Stimulated activated CD8-positive, alpha-beta memory T cell treated with anti-CD3 and anti-CD28 coated beads, Interleukin-4, amount 100 ng/mL, for 48 hours (primary cell): ENCODE data around the gene TLX2.

Experiments used
- DNase-seq: peaks from one replicate; pipeline ENCODE4 v3.0.0-alpha.2; 2020

TLX2 gene

GRCh38 chr2:74497777-74498499 is 16.3 kb upstream of the TLX2 start:
- DNase-seq: peak; percentile 66

DNA sequence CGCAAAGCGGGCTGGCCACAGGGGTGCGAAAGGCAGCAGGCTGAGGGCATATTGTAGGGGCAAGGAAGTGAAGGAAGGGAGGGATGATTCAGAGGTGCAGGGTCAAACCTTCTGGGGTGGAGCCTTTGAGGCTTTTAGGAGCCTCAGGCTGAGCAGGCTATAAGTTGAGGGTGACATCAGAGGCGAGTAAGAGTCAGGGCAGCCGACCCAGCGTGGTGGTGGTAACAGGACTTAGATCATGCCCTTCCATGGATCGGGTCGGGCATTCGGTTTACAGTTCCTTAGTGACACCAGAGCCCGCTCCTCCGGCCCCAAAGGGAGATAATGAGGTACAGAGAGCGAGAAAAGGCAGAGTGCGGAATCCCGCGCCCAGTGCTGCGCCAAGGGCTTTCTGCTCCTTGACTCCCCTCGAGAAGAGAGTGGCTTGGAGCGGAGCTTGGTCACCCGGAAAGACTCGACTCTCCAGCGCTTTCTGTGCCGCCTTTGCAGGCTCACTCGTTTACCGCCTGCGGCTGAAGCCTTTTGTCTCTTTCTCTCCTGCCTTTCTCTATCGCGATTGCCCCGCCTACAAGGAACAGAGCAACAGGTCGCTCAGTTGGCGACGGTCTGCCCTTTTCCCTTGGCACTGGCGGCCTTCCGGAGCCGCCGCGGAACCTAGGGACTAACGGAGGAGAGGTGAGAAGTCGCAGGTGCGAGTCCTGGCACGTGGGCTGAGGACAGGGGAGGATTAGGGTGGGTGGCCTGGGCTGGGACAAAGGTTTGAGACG is 15.6 kb upstream of the TLX2 start:
- peak; percentile 60 for DNase-seq

DNA sequence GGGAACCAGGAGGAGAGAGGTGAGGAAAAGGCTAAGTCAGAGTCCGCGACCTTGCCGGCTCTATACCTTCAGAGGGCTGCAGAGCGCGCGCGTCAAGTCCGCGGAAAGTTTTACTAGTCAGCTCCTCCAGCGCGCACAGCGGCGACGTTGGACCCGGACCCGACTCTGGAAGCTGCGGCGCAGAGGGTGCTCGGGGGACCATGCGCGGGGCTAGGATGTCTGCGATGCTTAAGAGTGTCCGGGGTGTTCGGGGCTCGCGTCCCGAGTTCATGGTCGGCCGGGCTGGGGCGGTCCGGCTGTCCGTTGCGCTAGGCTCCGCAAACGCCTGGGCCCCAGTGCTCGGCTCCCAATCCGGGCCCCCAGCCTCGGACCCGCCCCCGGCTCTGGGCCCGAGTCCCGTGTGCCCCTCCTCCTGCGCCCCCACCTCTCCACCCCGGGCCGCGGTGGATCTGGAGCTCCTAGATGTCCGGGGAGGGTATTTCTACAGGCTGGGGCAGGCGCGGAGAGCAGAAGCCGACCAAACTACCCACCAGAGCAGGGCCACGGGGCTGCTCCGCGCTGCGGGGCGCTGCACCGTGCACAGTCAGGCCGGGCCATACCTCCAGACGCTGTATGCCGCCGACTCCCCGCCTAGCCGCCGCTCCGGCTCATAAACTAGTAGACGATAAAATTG is 14.8 kb upstream of the TLX2 start, which contains the start of gene LBX2:
TSS of gene LBX2 (minus strand) at position 337 of the 673 bp plus-strand sequence. CDS start at position 271, 66 bp downstream.
- DNase-seq: peak; percentile 65

GRCh38 chr2:74499940-74500577 is 14.2 kb upstream of the TLX2 start:
- DNase-seq: no peak

DNA sequence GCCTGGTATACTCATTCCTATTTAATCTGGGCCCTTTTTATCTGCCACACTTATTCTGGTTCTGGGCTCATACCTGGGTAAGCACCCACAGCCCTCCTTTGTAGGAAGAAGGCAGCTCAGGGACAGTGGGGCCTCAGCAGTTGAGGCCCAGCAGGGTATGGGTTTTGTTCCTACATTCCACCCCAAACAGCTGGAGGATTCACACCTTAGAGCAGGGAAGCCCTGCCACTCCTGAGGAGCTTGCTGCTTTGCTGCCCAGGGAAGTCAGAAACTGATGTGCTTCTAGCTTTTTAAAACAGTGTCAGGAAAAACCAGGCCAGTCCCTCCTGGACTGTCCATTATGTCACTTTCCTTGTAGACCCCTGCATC is 13.7 kb upstream of the TLX2 start:
- DNase-seq: no peak

- no peak for DNase-seq
Measured at GRCh38 chr2:74501335-74502071, 12.7 kb upstream of the TLX2 start.

DNA sequence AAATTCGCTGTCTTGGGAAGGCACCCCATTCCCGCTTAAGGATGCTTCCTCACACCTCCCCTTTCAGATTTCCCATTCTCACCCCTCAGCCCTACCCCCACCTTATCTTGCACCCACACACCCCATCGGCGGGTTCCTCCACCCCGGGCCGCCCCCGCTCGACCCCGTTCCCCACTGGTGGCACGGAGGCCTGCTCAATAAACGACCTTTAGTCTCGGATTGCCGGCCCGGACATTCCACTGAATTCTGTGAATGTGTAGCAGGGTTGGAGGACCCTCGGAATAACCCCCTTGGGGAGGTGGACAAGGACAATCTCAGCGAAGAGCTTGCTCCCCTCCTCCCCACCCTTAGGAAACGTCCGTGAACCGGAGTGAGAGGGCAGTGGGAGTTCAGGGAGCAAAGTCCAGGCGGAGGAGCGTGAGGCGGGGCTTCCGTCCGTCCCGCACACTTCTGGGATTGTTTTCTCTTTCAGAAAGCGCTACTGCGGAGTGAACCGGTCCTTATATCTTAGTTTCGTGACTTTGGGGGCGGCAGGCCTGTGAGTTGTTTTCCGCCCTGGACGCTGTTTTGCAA is 12.0 kb upstream of the TLX2 start:
- DNase-seq: no peak

GRCh38 chr2:74502720-74503505 is 11.3 kb upstream of the TLX2 start:
- peak; percentile 74 for DNase-seq

DNA sequence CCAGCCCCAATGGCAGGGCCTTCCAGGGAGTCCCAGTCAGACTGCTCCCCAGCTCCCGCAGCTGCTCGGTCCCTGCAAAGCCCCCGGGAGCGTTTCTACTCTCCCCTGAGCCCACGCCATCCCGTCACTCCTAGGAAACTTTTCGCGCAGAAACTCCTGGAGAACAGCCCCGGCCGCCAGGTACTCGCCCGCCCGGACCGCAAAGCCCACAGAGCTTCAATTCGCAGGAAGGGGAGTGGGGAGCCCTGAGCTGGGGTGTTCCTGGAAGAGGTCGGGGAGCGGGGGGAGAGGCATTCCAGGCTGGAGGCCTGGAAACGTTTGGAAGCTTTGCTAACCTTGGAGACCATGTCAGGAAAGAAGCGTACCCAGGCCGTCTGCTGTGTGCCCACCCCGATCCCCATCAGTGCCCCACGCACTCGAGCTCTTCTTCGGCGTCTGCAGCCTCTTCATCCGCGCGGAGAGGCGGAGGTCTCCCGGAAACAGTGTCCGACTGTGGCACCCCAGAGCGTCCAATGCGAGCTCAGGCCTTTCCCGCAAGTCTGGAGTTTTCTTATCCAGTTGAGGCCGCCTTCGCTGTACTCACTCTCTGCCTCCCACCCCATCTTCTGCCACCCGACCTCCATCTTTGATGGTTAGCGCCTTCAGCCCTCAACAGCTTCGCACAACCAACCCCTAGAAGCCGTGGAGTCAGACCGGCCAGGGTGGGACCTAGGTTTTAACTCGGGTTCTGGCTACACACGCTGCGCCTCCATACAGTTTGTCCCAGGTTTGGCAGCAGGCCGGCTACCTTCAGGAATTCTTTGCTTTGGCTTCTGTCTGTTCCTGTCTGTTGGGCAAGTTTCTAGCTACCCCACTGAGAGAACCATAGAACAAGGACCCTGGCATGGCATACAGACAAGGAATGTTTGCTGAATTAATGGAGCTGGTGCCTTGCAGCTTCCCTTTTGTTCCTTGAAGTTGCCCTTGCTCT is 10.5 kb upstream of the TLX2 start:
- no peak for DNase-seq

DNA sequence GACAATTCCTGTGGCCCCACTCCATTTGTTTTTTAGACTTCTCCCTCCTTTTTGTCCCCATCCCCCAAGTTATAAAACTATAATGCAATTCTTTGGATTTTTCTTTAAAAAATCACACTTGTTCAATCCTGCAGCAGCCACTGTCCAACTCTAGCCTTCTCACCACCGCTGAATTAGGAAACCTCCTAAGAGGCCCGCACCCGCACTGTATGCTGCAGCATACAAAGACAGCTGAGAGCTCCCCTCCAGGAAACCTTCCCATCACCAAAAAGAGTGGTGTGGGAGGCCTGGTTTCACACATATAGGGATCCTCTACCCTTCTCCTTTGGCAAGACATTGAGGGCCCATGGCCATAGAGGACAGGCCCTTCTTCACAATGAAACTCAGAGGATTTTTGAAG is 9.7 kb upstream of the TLX2 start:
- no peak for DNase-seq

DNA sequence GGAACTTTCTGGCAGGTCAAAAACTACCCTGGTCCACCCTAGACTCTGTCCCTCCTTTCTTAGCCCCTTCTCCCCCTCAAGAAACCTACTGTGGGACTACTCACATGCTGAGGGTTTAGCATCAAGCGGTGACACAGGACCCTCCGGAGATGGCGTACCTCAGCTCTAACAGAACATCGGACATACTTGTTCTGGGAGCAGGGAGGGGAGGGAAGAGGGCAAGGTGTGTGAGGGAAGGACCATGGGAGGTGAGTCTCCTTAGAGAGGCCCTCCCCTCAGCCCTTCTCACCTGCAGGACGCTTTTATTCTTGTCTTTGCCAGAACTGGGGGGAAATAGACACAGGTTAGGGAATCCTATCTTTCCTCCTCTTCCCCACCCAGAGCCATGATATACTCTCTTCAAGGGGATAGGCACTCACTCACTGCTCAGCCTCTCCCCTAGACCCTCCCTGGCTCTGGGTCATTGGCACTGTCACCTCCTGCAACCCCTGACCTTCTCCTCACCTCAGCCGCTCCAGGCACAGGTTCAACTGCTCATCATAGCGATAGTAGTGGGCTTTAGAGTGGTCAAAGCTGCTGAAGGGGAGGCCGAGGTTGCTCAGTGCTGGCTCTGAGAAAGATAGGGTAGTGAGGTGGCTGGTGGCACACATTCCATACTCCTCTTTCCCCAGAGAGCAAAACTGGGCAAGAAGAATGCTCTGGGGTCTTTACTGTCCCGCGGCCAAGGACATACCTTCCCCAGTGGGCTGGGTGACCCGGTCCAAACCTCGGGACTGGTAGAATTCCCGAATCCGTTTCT is 8.6 kb upstream of the TLX2 start:
- no peak for DNase-seq

DNA sequence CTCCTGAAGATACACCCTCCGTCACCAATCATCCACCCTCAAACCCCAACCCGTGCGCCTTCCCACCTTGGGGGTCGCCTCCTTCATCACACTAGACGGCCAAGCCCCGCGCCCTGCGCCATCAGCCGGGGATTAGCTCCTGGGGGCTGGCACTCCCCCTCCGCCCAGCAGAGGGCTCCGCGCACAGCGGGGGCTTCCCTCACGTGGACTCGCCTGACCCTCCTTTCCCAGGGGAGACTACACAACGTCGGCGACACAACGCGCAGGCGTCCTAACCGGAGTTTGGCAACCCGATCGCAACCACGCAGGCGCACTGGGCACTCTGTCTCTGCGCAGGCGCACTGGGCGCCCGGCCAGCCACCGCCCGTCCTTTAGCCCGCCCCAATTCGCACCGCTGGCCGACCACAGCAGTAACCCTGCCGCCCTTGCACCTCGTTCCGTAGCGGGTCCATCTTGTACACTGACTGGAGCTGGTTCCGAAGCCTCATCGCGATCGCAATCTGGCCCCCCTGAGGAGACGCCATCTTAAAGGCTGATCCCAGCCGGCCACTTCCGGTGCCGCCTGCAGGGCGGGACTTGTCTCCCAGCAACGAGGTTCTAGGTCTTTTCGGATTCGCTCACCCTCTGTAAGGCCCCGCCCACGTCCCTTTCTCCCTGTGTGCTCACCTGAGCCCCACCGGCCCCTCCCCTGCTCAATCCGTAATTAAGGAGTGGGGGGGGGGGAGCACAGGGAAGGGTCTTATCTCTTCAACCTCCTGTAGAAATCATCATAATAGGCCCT is 6.9 kb upstream of the TLX2 start, which contains the start of gene PCGF1:
TSS of gene PCGF1 (minus strand) at position 551 of the 781 bp plus-strand sequence. CDS start at position 524, 27 bp downstream.
- peak; percentile 100 for DNase-seq

DNA sequence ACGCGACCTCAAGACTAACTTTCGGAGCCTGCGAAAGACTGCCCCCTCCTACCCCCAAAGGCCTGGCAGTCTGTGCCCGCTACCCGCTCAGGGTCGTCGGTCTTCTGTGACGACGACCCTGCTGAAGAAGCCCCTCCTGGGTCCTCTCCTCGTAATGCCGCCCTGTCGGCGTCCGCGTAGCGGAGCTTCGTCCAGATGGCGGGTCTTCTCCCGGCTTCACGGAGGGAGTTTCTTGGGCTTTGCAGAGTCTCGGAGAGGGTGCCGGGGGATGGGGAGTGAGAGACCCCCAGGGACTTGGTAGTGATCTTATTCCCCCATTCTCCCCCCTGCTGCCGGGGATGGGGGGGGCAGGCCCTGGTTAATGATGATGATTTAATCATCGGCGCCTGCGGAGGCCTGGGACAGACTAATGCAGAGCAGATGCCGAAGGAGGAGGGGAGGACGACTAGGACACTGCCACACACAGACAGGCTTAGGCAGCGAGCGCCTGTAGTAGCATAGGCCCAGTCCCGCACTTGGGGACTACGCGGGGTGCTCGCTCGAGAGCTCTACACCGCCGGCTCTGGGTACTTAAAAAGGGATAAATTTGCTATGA is 6.2 kb upstream of the TLX2 start:
- DNase-seq: peak; percentile 40

DNA sequence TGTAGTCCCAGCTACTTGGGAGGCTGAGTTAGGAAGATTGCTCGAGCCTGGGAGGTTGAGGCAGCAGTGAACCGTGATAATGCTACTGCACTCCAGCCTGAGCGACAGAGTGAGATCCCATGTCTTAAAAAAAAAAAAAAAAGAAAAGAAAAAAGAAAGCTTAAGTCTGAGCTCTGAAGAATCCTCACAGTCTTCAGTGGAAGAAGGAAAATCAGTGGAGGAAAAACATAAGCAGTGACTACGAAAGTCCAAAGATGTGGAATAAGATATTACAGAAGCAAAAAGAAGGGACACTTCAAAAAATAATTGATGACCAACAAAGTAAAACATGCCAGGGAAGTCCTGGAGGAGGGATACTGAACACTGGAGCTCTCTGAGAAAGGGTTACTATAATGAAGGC is 4.0 kb upstream of the TLX2 start:
- DNase-seq: no peak

DNA sequence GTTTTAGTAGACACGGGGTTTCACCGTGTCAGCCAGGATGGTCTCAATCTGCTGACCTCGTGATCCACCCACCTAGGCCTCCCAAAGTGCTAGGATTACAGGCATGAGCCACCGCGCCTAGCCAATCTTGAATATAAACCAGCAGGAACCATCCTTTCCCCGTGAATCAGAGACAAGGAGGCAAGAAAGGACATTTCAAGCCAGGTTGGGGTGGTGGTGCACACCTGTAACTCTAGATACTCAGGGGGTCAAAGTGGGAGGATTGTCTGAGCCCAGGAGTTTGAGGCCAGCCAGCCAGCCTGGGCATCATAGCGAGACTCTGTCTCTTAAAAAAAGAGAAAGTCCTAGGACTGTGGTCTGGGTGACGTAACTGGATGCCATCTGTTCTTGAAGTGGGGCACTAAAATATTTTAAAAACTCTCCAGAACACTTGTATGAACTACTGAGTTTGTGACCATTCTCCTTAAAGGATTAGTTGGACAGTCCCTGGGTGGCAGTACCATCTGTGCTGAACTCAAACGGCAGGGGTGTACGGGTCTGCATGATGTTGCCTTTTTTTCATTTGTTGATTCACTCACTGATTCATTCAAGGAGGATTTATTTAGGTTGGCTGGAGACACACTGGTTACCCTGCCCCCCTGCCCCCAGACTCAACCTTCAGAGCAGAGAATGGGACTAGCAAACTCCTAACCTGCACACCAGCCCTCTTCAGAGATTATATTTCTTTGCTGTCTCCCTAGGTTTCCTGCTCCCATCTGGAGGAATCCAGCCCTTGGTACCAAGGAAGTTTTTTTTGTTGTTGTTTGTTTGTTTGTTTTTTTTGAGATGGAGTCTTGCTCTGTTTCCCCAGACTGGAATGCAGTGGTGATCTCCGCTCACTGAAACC is 2.9 kb upstream of the TLX2 start:
- no peak for DNase-seq

GRCh38 chr2:74512744-74513604 is 1.3 kb upstream of the TLX2 start:
- no peak for DNase-seq
